Neuronal stem cell (in vitro differentiated cells): ENCODE results near the gene DNASE2B.

Source experiments
- DNase-seq: peaks from one replicate; pipeline ENCODE4 v3.0.0-alpha.2; 2013; ENCODE audit warnings: low spot score
- H2AFZ ChIP-seq: one replicate; pipeline ENCODE4 v1.6.1; 2013; ENCODE audit warnings: mild to moderate bottlenecking, low read length, inconsistent platforms
- H2AK5ac ChIP-seq: 2 replicates; pipeline ENCODE4 v1.6.1; 2013; ENCODE audit warnings: low read depth, mild to moderate bottlenecking, inconsistent platforms, low read length, moderate library complexity, mixed read lengths
- H2BK120ac ChIP-seq: 2 replicates; pipeline ENCODE4 v1.6.1; 2013; ENCODE audit warnings: low read depth, mild to moderate bottlenecking, inconsistent platforms, low read length, moderate library complexity, mixed read lengths
- H2BK12ac ChIP-seq: one replicate; pipeline ENCODE4 v1.6.1; 2013; ENCODE audit warnings: low read length, inconsistent platforms
- H2BK15ac ChIP-seq: 2 replicates; pipeline ENCODE4 v1.6.1; 2013; ENCODE audit warnings: mild to moderate bottlenecking, low read length, inconsistent platforms, mixed read lengths
- H2BK5ac ChIP-seq: one replicate; pipeline ENCODE4 v1.6.1; 2013; ENCODE audit warnings: inconsistent platforms, mild to moderate bottlenecking, low read length, moderate library complexity
- H3K14ac ChIP-seq: one replicate; pipeline ENCODE4 v1.6.1; 2013; ENCODE audit warnings: low read length, inconsistent platforms
- H3K18ac ChIP-seq: 2 replicates; pipeline ENCODE4 v1.6.1; 2013; ENCODE audit warnings: low read length, inconsistent platforms
- H3K23ac ChIP-seq: 2 replicates; pipeline ENCODE4 v1.6.1; 2013; ENCODE audit warnings: low read depth, mild to moderate bottlenecking, mixed read lengths, low read length, inconsistent platforms; ENCODE audit not compliant: poor library complexity
- H3K27ac ChIP-seq: replicated peaks from 3 replicates; pipeline ENCODE4 v1.5.1; 2013; ENCODE audit warnings: low read length, inconsistent platforms
- H3K27me3 ChIP-seq, 3 experiments: 2 replicates each; pipeline ENCODE4 v1.6.1; 2013; ENCODE audit warnings: low read length in 3 of 3, mild to moderate bottlenecking in 2 of 3, inconsistent platforms in 1 of 3, low read depth in 1 of 3, mixed read lengths in 1 of 3, moderate library complexity in 1 of 3; ENCODE audit not compliant: control insufficient read depth in 3 of 3, insufficient read depth in 3 of 3
- H3K36me3 ChIP-seq, 2 donors: replicated peaks in 1 of 2; 2 replicates each; pipeline ENCODE4 v1.6.1; 2013; ENCODE audit warnings: low read length in 2 of 2; ENCODE audit not compliant: control insufficient read depth in 2 of 2, insufficient read depth in 2 of 2
- H3K4ac ChIP-seq: 2 replicates; pipeline ENCODE4 v1.6.1; 2013; ENCODE audit warnings: inconsistent platforms, mild to moderate bottlenecking, low read length, moderate library complexity
- H3K4me1 ChIP-seq, 2 donors: 1 replicate in 1 of 2; 2 replicates in 1 of 2; pipeline ENCODE4 v1.6.1; 2013; ENCODE audit warnings: low read length in 2 of 2, low read depth in 1 of 2; ENCODE audit not compliant: control insufficient read depth in 2 of 2, insufficient read depth in 1 of 2
- H3K4me2 ChIP-seq: one replicate; pipeline ENCODE4 v1.6.1; 2013; ENCODE audit warnings: mild to moderate bottlenecking, low read length, inconsistent platforms; ENCODE audit not compliant: insufficient read depth, poor library complexity, severe bottlenecking
- H3K4me3 ChIP-seq, 2 donors: 2 replicates each; pipeline ENCODE4 v1.5.1; 2013; ENCODE audit warnings: low read length in 2 of 2, mild to moderate bottlenecking in 2 of 2, inconsistent platforms in 1 of 2, moderate library complexity in 1 of 2
- H3K79me1 ChIP-seq: one replicate; pipeline ENCODE4 v1.6.1; 2013; ENCODE audit warnings: low read depth, mild to moderate bottlenecking, inconsistent platforms, low read length, moderate library complexity
- H3K9ac ChIP-seq: one replicate; pipeline ENCODE4 v1.6.1; 2013; ENCODE audit warnings: mild to moderate bottlenecking, low read depth, low read length, inconsistent platforms; ENCODE audit not compliant: poor library complexity
- H3K9me3 ChIP-seq, 2 donors: replicated peaks in 1 of 2; 2 replicates each; pipeline versions ENCODE3 to v1.6.1; 2013; ENCODE audit warnings: low read length in 2 of 2, mild to moderate bottlenecking in 2 of 2, inconsistent platforms in 1 of 2, low read depth in 1 of 2, mixed read lengths in 1 of 2, moderate library complexity in 1 of 2; ENCODE audit not compliant: control insufficient read depth in 2 of 2, insufficient read depth in 1 of 2
- H4K8ac ChIP-seq: one replicate; pipeline ENCODE4 v1.6.1; 2013; ENCODE audit warnings: low read depth, mild to moderate bottlenecking, inconsistent platforms, low read length, moderate library complexity
- H4K91ac ChIP-seq: one replicate; pipeline ENCODE4 v1.6.1; 2013; ENCODE audit warnings: low read length, low read depth, mild to moderate bottlenecking, inconsistent platforms; ENCODE audit not compliant: poor library complexity
- WGBS, 2 donors: extraction: QIAGEN DNeasy Blood & Tissue Kit; methylation state at CpG; one replicate each; pipeline ENCODE4 v1.1.7; 2013; ENCODE audit warnings: missing lambda C conversion rate in 2 of 2, mixed read lengths in 1 of 2; ENCODE audit not compliant: insufficient read length in 2 of 2, insufficient replicate concordance in 1 of 2; ENCODE audit errors: extremely low coverage in 2 of 2; 5-methylcytosine and 5-hydroxymethylcytosine counted together

Gene DNASE2B

GRCh38 chr1:84462118-84462517, 63.8 kb downstream of the DNASE2B start:
- Histone ChIP-seq H3K4me1 (no peaks in the 10 kb centered on the region), H2AK5ac (no peak overlapping the region), H3K4ac (no peak overlapping the region), H3K4me3 (no peak overlapping the region), H3K27me3 (peaks cover 0 to 11% (median 2%) of the 10 kb centered on the region in 3 experiments), H2BK15ac (no peak overlapping the region), H3K9ac (no peak overlapping the region), H4K8ac (no peak overlapping the region), H3K4me2 (no peak overlapping the region), H2AFZ (no peak overlapping the region), H3K18ac (no peak overlapping the region), H2BK120ac (no peak overlapping the region), H3K27ac (no peak overlapping the region), H3K79me1 (no peaks in the 10 kb centered on the region), H2BK5ac (no peak overlapping the region), H3K14ac (no peak overlapping the region), H3K36me3 (no peaks in the 10 kb centered on the region), H2BK12ac (no peak overlapping the region), H3K23ac (no peak overlapping the region), H4K91ac (no peak overlapping the region), H3K9me3 (no peaks in the 10 kb centered on the region)
- DNase-seq, result no peak
- no CpG with 5 or more reads among the region's 1 CpG for WGBS, 2 donors
